HG02588 (cell line): ENCODE measurements around the gene SLC29A3.

ENCODE experiments used
- ATAC-seq: cut with Tn5 transposase; IDR thresholded peaks from one replicate; pipeline ENCODE4 v1.9.1; 2021; ENCODE audit warnings: mild to moderate bottlenecking, moderate library complexity; ENCODE audit not compliant: unreplicated experiment

The SLC29A3 gene

DNA sequence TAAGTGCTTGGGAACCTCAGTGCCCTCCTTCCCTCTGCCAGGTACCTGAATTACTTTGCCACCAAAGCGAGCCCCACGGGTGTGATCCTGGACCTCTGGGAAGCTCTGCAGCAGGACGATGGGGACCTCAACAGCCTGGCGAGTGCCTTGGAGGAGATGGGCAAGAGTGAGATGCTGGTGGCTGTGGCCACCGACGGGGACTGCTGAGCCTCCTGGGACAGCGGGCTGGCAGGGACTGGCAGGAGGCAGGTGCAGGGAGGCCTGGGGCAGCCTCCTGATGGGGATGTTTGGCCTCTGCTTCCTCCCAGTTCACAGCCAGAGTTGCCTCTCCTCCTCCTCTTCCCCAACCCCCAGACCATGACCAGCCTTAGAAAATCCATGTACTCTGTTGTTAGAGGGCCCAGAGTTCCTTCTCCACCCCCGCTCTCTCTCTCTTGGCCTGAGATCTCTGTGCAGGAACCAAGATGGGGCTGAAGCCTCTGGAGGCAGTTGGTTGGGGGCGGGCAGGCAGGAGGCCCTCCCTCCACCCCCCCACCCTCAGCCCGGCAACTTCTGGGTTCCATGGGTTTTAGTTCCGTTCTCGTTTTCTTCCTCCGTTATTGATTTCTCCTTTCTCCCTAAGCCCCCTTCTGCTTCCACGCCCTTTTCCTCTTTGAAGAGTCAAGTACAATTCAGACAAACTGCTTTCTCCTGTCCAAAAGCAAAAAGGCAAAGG, 19.8 kb upstream of the SLC29A3 start:
- ATAC-seq, result no peak

DNA sequence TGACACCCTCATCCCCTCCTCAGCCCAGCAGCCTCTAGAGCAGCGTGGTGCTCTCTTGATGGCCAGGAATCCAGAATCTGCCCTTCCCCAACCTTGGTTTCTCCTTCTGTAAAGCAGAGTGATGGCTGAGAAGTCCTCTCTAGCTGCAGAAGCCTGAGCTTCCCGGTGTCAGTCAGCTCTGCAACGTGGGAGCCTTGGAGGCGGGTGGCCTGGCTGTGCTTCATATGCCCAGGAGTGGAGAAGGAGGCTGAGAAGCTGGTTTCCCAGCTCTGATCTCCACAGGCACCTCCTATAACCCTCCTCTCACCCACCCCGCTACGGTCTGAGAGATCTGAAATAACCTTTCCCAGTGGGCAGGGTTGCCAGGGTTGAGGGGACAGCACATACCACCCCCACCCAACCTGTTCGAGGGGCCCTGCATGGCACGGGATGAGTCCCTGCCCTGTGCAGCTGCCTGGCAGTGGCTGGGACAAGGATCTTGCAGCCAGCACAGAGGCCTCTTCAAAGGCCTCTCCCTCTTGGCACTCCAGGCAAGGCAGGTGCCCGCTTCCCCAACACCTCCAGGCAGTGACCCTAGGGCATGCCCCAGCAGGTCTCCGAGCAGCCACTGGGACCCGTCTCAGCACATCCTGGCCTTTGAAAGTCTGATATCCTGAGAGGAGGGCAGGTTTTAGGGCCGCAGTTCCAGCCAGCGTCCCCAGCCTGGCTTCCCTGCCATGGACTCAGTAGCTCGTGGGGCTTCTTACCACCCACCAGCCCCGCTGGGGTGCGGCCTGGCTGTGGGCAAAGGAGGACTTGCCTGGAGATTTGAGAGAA, 18.3 kb upstream of the SLC29A3 start:
- ATAC-seq, result no peak

DNA sequence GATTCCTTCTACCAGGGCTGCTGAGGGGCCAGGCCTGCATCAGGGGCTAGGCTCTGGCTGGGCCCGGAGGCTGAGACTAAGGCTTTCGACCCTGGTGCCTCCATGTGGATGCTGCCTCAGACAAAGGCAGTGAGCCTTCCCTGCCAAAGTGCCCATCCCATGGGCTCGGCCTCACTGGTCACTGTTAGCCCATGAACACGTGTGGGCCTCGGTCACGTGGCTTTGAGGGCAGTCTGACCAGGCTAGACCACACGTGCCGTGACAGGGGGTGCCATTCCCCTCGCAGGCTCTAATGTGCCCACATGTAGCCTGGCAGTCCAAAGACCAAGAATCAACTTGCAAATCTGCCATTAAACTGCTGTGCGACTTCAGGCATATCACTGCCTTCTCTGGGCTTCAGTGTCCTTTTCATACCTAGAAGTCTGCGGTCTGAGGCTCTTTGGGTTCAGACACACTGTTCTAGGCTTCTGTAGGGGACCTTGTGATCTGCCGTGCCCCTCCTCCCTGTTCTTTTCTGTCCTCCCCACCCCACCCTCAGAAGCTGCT, 17.6 kb upstream of the SLC29A3 start:
- ATAC-seq, result no peak

DNA sequence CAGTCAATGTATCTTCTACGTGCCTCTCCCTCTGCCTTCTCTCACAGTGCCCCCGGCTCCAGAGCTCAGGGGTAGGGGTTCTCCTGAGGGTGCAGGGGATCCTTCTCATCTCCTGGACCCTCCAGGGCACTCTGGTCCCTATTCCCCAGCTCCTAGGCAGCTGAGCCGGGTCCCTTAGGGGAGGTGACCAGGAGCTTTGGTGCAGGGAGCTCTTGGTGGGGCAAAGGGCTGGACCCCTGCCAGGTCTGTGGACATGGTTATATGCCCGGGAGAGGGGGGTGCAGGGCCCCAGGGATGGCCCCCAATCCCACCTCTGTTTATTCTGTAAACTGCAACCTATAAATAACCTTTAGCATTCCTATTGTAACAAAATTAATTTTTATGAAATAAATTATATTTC, 16.6 kb upstream of the SLC29A3 start:
- no peak for ATAC-seq

DNA sequence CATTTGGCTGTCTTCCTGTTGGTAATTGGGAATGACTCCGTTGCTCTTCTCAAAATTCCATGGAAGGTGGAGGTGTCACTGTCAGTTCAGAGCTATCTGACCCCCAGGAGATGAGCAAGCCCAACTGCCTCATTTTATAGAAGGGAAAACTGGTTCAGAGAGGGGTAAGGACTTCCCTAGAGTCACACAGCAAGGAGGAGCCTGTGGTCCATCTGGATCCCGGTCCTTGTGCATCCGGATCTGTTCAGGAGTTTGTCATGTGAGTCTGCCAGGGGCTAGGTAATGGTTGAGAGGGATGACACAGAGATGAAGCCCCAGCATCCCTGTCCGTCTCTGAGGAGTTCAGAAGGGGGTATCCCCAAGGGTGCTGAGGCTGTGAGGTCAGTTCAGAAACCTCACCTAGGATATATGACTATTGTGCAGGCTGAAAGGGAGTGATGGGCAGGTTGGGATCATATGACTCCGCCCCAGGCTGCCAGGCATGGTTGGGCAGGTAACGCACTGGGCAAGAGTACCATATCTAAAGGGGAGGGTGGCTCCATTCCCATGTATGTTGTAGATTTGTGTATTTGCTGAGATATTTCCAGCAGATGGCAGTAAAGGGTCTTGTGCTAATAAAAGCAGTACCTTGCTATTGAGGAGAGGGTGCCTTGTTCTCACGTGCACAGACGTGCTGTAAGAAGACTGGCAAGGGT, 16.0 kb upstream of the SLC29A3 start:
- no peak for ATAC-seq

DNA sequence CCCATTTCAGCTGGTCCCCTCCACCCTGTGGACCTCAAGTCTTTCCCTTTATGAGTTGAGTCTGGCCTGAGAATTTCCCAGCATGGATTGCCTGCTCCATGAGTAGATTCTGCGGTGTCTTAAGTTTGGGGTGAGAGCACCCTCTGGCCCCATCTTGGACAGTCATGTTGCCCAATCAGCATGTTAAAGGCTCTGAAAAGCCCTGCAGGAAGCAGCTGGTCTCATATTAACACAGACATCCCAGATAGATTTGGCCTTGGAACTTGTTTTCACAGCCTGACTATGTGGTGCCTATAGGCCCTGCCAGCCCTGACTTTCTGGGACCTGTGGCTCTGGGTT, 15.5 kb upstream of the SLC29A3 start:
- ATAC-seq, result no peak

- ATAC-seq, result no peak
Observed at GRCh38 chr10:71304914-71305313, 14.1 kb upstream of the SLC29A3 start.

DNA sequence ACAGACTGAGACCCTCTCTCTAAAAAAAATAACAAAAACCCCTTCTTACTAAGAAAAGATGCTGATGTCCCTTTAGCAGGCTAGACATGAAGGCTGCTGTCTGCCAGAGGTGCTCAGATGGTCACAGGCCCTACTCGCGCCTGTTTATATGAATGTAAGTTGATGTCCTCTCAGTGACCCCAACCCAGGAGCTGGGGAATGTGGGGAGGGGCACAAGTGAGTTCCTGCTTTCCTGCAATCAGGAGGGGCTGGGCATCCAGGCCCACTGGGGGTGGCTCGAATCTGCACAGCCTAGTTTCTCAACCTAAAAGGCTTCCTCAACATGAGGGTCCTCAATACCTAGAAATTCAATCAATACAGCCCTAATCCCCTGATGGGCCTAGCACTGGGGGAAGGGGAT, 12.1 kb upstream of the SLC29A3 start:
- ATAC-seq, result no peak

GRCh38 chr10:71307469-71308085, 11.5 kb upstream of the SLC29A3 start:
- ATAC-seq, result no peak

DNA sequence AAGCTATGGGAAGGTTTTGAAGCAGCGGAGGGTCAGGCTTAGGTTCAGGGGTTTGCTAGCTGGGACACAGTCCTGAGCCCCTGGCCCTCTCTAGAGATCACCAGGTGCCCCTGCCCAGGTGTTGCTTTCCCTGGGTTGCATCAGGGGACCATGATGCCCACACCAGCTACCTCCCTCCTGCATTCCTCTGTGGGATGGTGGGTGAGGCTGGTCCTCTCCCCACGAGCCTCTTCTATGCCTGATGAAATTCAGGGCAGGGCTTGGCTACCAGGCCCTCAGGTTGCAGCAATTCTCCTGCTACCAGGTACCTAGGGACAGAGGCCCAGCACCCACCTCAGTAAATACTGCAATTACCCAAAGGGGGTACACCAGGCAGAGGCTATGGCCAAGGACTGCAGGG, 10.8 kb upstream of the SLC29A3 start:
- no peak for ATAC-seq

DNA sequence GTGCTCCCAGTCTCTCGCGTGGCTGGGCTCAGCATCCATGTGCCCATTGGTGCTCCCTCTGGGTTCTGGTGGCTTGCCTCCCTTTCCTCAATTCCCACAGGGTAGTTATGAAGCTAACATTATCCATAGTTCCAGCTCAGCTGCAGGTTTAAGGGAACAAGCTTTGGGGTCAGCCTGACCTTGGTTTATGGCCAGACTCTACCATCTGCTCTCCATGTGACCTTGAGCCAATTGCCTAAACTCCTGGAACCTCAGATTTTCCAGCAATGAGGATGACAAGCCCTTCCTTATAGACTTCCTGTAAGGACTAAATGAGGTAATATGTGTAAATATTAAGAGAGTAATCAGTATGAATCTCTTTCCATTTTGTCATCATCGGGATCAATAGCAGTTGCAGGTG, 10.1 kb upstream of the SLC29A3 start:
- ATAC-seq, result no peak

- ATAC-seq, result no peak
Observed at GRCh38 chr10:71309919-71310318, 9.1 kb upstream of the SLC29A3 start.

DNA sequence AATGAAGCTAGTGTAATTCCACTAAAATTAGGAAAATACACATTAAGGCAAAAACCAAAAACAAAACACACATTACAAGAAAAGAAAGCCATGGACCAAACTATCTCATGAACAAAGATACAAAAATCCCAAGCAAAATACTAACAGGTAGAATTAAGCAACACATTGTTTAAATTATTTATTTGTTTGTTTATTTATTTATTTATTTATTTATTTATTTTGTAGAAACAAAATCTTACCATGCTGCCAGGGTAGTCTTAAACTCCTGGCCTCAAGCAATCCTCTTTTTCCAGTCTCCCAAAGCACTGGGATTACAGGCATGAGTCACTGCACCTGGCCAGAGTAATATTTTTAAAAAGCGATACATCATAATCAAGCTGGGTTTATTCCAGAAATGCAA, 6.8 kb upstream of the SLC29A3 start:
- ATAC-seq, result no peak

- ATAC-seq, result no peak
Observed at GRCh38 chr10:71312811-71313789, 6.0 kb upstream of the SLC29A3 start.

DNA sequence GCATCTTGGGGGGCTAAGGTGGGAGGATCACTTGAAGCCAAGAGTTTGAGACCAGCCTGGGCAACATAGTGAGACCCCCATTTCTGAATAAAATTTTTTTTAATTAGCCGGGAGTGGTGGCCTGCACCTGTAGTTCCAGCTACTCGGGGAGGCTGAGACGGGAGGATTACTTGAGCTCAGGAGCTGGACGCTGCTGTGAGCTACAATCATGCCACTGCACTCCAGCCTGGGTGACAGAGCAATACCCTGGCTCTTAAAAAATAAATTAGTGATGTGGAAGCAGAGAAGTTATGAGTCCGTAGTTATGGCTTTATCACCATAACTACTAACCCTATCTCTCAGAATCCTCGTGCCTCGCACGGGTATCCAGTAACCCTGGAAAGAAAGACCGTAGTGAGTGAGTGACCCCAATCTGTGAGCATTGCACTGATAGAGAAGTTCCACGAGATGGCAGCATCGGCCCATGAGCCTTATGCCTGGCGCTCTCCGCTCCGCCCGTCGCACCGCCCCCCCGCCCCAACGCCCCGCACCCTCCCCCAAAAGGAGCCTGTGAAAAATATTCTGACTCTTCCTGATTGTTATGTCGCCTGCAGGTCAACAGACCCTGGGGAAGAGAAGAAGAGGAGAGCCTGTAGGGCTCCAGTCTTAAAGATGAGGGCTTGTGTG, 4.9 kb upstream of the SLC29A3 start:
- no peak for ATAC-seq

GRCh38 chr10:71314694-71315225, 4.3 kb upstream of the SLC29A3 start:
- no peak for ATAC-seq

DNA sequence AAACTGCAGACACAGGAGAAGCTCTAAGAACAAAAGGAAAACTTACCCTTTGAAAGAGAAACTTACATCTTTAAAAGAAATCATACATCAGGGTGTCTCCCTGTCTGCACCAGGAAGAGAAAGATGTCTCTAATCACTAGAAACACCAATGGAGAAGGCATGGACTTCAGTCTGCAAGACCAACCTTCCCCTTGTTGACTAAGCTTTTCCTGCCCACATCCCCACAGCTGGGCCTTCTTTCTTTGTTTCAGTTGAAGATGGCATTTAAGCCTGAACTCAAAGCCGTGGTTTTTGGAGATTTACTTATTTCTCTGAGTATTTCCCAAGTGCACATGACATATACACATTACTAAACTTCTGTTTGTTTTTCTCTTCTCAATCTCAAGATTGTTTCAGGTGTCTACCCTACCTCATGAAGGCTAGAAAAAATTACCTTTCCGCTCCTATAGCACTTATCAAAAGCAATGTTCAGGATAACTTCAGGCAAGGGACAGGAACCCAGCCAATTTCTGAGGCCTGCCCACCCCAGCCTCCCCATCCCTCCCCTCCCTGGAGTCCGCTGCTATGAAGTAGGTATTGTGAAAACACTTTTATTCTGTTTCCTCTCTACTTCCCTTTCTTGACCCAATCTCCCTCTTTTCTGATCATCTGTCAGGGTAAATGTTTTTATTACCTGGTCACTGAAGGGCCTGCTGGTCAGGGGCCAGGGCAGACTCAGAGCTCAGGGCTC, 2.8 kb upstream of the SLC29A3 start:
- no peak for ATAC-seq

- ATAC-seq, result no peak
Observed at GRCh38 chr10:71316786-71317160, 2.3 kb upstream of the SLC29A3 start.

DNA sequence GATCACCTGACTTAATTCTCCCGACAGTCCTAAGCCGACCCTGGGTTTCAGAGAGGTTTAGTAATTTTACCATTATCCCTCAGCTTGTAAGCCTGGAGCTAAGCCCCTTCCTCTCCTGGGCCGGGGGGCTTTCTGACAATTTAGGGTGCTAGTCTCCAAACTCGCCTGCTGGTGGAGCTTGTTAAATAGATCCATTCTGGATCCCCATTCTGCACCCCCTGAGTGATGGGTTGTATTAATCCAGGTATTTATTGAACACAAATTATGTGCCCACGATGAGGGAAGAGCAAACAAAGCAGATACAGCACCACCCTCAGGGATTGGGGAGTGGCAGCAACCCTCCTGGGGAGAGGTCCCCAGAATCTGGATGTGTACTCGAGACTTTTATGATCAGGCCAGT, 1.3 kb upstream of the SLC29A3 start:
- no peak for ATAC-seq
